ENCODE results near the gene GAN.

The GAN gene

GRCh38 chr16:81314603-81315270 lies at the start of gene GAN:
Gene GAN (plus strand): TSS chr16:81314962. CDS start chr16:81315114, 152 bp downstream.
- peak; percentile 93 to 95 for DNase-seq

GRCh38 chr16:81265052-81265451 lies 49.7 kb upstream of the GAN start:
- no peak for DNase-seq

- DNase-seq, result no peak
Measured at GRCh38 chr16:81265658-81266451, 48.9 kb upstream of the GAN start.

GRCh38 chr16:81266680-81267095 lies 48.1 kb upstream of the GAN start:
- DNase-seq, result peak in 1 of 2 donors; percentile 6

GRCh38 chr16:81268509-81268908 lies 46.3 kb upstream of the GAN start:
- no peak for DNase-seq

- DNase-seq, result no peak
Measured at GRCh38 chr16:81273223-81273950, 41.4 kb upstream of the GAN start.

GRCh38 chr16:81275064-81275532 lies 39.7 kb upstream of the GAN start:
- no peak for DNase-seq

- DNase-seq, result no peak
Measured at GRCh38 chr16:81275795-81276194, 39.0 kb upstream of the GAN start.

GRCh38 chr16:81276323-81276722 lies 38.4 kb upstream of the GAN start:
- DNase-seq, result no peak

GRCh38 chr16:81277541-81278080 lies 37.2 kb upstream of the GAN start:
- DNase-seq, result no peak

GRCh38 chr16:81278526-81278925 lies 36.2 kb upstream of the GAN start:
- DNase-seq, result no peak

GRCh38 chr16:81279392-81279791 lies 35.4 kb upstream of the GAN start:
- DNase-seq, result no peak

GRCh38 chr16:81280393-81280792 lies 34.4 kb upstream of the GAN start:
- DNase-seq, result no peak

GRCh38 chr16:81283044-81283443 lies 31.7 kb upstream of the GAN start:
- DNase-seq, result no peak

GRCh38 chr16:81284995-81285600 lies 29.7 kb upstream of the GAN start:
- no peak for DNase-seq

GRCh38 chr16:81286190-81286589 lies 28.6 kb upstream of the GAN start:
- DNase-seq, result no peak

GRCh38 chr16:81291117-81291516 lies 23.6 kb upstream of the GAN start:
- no peak for DNase-seq

GRCh38 chr16:81292936-81293335 lies 21.8 kb upstream of the GAN start:
- no peak for DNase-seq

GRCh38 chr16:81293909-81294802 lies 20.6 kb upstream of the GAN start:
- no peak for DNase-seq

GRCh38 chr16:81296631-81297030 lies 18.1 kb upstream of the GAN start:
- no peak for DNase-seq

GRCh38 chr16:81307770-81308169 lies 7.0 kb upstream of the GAN start:
- DNase-seq, result no peak

Data from stimulated activated CD4-positive, alpha-beta T cell treated with anti-CD3 and anti-CD28 coated beads, Interleukin-2, amount 100 ng/mL, for 24 hours (primary cell).